ENCODE results near the gene DIPK2B. TPM values are rescaled to one million over a fixed set of nuclear protein-coding genes. Genes with fewer than 3 reads are reported as not detected.

DIPK2B gene
- total RNA-seq, 1 experiment from 2014 or later: not detected

GRCh38 chrX:45202171-45202570 lies 1.5 kb upstream of the DIPK2B start:
- Histone ChIP-seq H3K79me1 (ENCODE audit: insufficient read depth, low read depth, low read length, poor library complexity, severe bottlenecking) (no peaks in the 10 kb centered on the region), H3K27ac (ENCODE audit: insufficient read length, low read depth, low read length) (no peak overlapping the region), H3K23ac (ENCODE audit: insufficient read length, low read depth, low read length) (no peak overlapping the region), H2AFZ (ENCODE audit: low read length) (no peak overlapping the region), H4K20me1 (ENCODE audit: control insufficient read depth, insufficient read depth, insufficient read length) (no peaks in the 10 kb centered on the region), H3K79me2 (ENCODE audit: insufficient read depth, low read length) (no peaks in the 10 kb centered on the region), H2BK120ac (ENCODE audit: low read depth, low read length, poor library complexity, severe bottlenecking) (no peak overlapping the region), H2BK5ac (ENCODE audit: insufficient read length, low read length) (no peak overlapping the region), H4K5ac (ENCODE audit: insufficient read length, low read depth, low read length) (no peak overlapping the region), H3K56ac (ENCODE audit: insufficient read length, low read depth, low read length) (no peak overlapping the region), H4K91ac (ENCODE audit: insufficient read length, low read depth, low read length) (no peak overlapping the region), H3K4me2 (ENCODE audit: insufficient read depth, insufficient read length, low read length) (no peak overlapping the region), H3K14ac (ENCODE audit: insufficient read depth, low read length) (no peak overlapping the region), H3K4me1 (ENCODE audit: insufficient read depth, low read length) (no peaks in the 10 kb centered on the region), H2BK15ac (ENCODE audit: low read depth, low read length) (no peak overlapping the region), H3K4ac (ENCODE audit: low read depth, low read length) (no peak overlapping the region), H3K9ac (ENCODE audit: extremely low read depth, insufficient read length, low read length) (no peak overlapping the region), H3T11ph (ENCODE audit: low read length) (no peak overlapping the region), H3K27me3 (ENCODE audit: insufficient read depth, low read length) (no peaks in the 10 kb centered on the region), H2AK5ac (ENCODE audit: insufficient read length, low read length) (no peak overlapping the region), H4K8ac (replicated peaks; ENCODE audit: insufficient read length, low read depth, low read length) (no peak overlapping the region), H2BK20ac (ENCODE audit: low read depth, low read length, poor library complexity, severe bottlenecking) (no peak overlapping the region), H3K18ac (ENCODE audit: insufficient read length, low read depth, low read length) (no peak overlapping the region), H3K23me2 (ENCODE audit: insufficient read length, low read depth, low read length, poor library complexity, severe bottlenecking) (no peaks in the 10 kb centered on the region), H3K9me3 (ENCODE audit: control insufficient read depth, low read depth, low read length) (peaks cover 30% of the 10 kb centered on the region), H2BK12ac (ENCODE audit: insufficient read length, low read depth, low read length) (no peak overlapping the region)
- no CpG with 5 or more reads among the region's 1 CpG for WGBS (ENCODE audit: extremely low coverage, insufficient read length, low lambda C conversion rate)
- Mint-ChIP-seq H3K27ac (no peak overlapping the region), H3K27me3 (ENCODE audit: low read depth) (no peaks in the 10 kb centered on the region; the same call in 1 of the 2 replicates), H3K4me1 (peaks cover 7 to 8% of the 10 kb centered on the region in 2 experiments; a peak in 2 of 4 replicates), H3K36me3 (ENCODE audit: insufficient read depth in 1 of 3, low read depth in 3 of 3) (peaks cover 5 to 9% (median 7%) of the 10 kb centered on the region in 3 experiments; a peak in 6 of 7 replicates), H3K4me3 (no peak overlapping the region), H3K9me3 (peaks cover 67 to 69% of the 10 kb centered on the region in 2 experiments)
- DNase-seq: no peak
- TF ChIP-seq CTCF (conservative IDR thresholded peaks at IDR 0.05): no peak
